Activated CD8-positive, alpha-beta T cell treated with anti-CD3 and anti-CD28 coated beads, Interleukin-2, amount 10 ng/mL, durations not matched to agents 7 days and 5 days (primary cell): Measurements from ENCODE around the gene ACTN3. TPM values are rescaled to one million over a fixed set of nuclear protein-coding genes. Genes with fewer than 3 reads are reported as not detected.
"Not testable (repeated sequence)": the region's sequence is repeated elsewhere in the genome, so short reads cannot be mapped to it uniquely, and the experiment has no call there.

Source experiments
- ATAC-seq: fragments of 150-1000 bp; cut with Tn5 transposase; one replicate; pipeline ENCODE4 v1.10.0; 2021; ENCODE audit warnings: moderate library complexity
- CTCF ChIA-PET: fragments of 350-600 bp; sonication (Branson Sonifier 250); formaldehyde crosslinking; loops from one replicate; lab custom pipeline; 2021; ENCODE audit warnings: antibody characterized with exemption; lab: Charles Lee
- POLR2A ChIA-PET: fragments of 350-600 bp; sonication (Branson Sonifier 250); formaldehyde crosslinking; loops from one replicate; lab custom pipeline; 2021; ENCODE audit warnings: antibody characterized with exemption; lab: Charles Lee
- DNase-seq: peaks from one replicate; pipeline ENCODE4 v3.0.0-alpha.2; 2020
- H3K27ac Mint-ChIP-seq: one replicate; pipeline ENCODE4 v1.8.0; 2021; ENCODE audit warnings: mild to moderate bottlenecking, mixed read lengths
- H3K27me3 Mint-ChIP-seq: one replicate; pipeline ENCODE4 v1.8.0; 2021; ENCODE audit warnings: low read depth, mixed read lengths
- H3K36me3 Mint-ChIP-seq: one replicate; pipeline ENCODE4 v1.8.0; 2021; ENCODE audit warnings: low read depth, mixed read lengths
- H3K4me1 Mint-ChIP-seq: one replicate; pipeline ENCODE4 v1.8.0; 2021; ENCODE audit warnings: low read depth, mixed read lengths
- H3K4me3 Mint-ChIP-seq: one replicate; pipeline ENCODE4 v1.8.0; 2021; ENCODE audit warnings: mild to moderate bottlenecking, mixed read lengths
- H3K9me3 Mint-ChIP-seq: one replicate; pipeline ENCODE4 v1.8.0; 2022; ENCODE audit warnings: mixed read lengths; ENCODE audit not compliant: insufficient read depth
- total RNA-seq, 2 experiments: library from RNA; stranded (reverse); gene quantifications; one replicate each; pipeline ENCODE4 v1.2.3, GENCODE V29; 2021

Gene ACTN3
- total RNA-seq, 2 experiments from 2014 or later, result not detected

DNA sequence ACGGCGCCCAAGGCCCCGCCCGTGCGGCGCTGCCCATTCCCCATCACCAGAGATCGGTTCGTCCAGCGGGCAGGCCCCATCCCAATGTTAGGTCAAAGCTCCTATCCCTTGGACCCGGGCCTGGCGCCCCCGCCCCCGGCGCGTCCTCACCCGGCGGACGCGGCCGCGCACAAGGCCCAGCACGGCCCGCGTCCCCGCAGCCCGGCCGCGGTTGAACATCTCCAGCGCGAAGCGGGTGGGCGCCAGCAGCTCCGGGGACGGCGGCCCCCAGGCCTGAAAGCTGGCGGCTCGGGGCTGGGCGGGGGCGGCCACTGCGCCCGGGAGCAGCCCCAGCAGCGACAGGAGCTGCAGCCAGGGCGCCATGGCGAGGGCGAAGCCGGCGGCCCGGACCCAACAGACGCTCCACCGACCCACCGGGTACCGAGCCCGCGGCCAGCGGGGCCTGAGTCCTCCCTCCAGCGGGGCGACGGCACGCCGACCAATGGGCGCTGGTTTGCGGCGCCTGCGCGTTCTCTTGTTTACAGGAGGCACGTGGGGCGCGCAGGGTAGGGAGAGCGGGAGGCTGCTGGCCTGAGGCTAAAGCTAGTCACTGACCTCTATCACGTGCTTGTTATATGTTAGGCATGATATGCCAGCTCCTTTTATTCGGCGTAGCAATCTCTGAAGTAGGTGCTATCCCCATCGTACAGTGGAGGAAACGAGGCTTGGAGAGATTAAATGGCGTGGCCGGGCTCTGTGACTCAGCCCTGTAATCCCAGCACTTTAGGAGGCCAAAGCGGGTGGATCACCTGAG is 21.6 kb downstream of the ACTN3 start, which contains the start of gene CTSF:
TSS of gene CTSF (minus strand) at position 483 of the 793 bp plus-strand sequence. CDS start at position 363, 120 bp downstream.
- H3K36me3 Mint-ChIP-seq, result no peaks in the 10 kb centered on the region
- ChIA-PET CTCF (interaction anchor here (1.0 to 3.0 kb wide), 5 partner anchors 10 to 110 kb away, joined by 5 to 18 read pairs (median 6); partner anchors contain the start of genes CCDC87, CCS, RBM4B and ZDHHC24), POLR2A (interaction anchor here (0.7 kb wide), 1 partner anchor 281 kb away, joined by 3 read pairs; no protein-coding TSS in a partner anchor)
- no peak within 1 kb of the TSS for H3K27ac Mint-ChIP-seq
- DNase-seq, result peak; percentile 69
- H3K4me1 Mint-ChIP-seq, result peaks cover 3% of the 10 kb centered on the region
- H3K9me3 Mint-ChIP-seq, result no peaks in the 10 kb centered on the region
- peak; percentile 93 for ATAC-seq
- peaks cover 28% of the 10 kb centered on the region for H3K27me3 Mint-ChIP-seq
- H3K4me3 Mint-ChIP-seq, result peak within 1 kb of the TSS; percentile 62

DNA sequence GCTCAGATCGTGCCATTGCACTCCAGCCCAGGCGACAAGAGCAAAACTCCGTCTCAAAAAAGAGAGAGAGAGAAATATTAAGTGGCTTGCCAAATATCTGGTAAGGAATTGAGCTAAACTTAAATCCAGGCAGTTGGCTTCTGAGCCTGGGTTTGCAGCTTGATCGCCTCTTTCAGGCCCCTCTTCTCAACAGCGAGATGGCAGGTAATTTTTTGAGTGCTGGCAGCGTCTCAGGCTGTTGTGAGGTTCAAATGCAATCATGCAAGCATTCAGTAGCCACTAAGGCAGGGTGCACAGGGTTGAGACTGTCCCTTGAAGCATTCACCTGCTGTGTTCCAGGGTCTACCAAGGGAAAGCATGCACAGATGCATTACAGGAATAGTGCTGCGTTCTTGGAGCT is 22.4 kb downstream of the ACTN3 start:
- Mint-ChIP-seq H3K36me3 (no peaks in the 10 kb centered on the region), H3K4me1 (peaks cover 3% of the 10 kb centered on the region), H3K27ac (no peak overlapping the region), H3K4me3 (no peak overlapping the region), H3K27me3 (peaks cover 34% of the 10 kb centered on the region), H3K9me3 (no peaks in the 10 kb centered on the region)
- ATAC-seq (no peak), DNase-seq (no peak)
- CTCF ChIA-PET, result interaction anchor here (1.0 to 3.0 kb wide), 4 partner anchors 11 to 109 kb away, joined by 5 to 18 read pairs (median 10); partner anchors contain the start of genes CCDC87, CCS, RBM4B and ZDHHC24
- POLR2A ChIA-PET, result interaction anchor here (0.7 kb wide), 1 partner anchor 282 kb away, joined by 3 read pairs; no protein-coding TSS in a partner anchor

DNA sequence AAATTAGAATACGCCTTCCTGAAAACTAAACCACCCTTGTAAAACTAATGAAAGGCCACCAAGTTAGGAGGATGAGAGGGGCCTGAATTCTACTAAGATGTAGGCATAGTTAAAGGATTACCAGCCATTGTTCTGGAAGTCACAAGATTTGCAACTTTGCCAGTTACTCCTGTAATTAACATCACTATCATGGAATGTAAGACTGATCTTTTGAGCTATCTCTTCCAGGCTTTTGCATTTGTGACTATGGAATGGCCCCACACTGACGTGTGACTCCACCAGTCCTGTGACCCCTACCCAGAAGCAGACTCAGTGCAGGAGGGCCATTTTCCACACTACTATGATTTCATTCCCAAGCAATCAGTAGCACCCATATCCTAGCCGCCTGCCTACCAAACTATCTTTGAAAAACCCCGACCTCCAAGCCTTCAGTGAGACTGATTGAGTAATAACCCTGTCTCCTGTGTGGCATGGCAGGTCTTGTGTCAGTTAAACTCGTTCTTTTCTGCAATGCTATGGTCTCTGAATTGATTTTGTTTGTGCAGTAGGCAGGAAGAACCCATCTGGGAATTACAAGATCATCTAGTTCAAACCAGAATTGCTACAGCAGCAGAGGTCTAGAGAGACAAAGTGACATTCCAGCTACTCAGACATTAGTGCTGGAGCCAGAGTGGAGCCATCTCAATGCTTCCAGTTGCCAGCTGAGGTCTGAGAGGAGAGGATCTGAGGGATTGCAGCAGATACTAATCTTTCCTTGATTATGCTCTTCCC is 23.6 kb downstream of the ACTN3 start:
- Mint-ChIP-seq H3K9me3 (no peaks in the 10 kb centered on the region), H3K27me3 (peaks cover 35% of the 10 kb centered on the region), H3K36me3 (no peaks in the 10 kb centered on the region), H3K4me1 (peaks cover 3% of the 10 kb centered on the region), H3K4me3 (no peak overlapping the region), H3K27ac (no peak overlapping the region)
- ATAC-seq (no peak), DNase-seq (no peak)
- CTCF ChIA-PET, result interaction anchor here (0.9 to 3.0 kb wide), 4 partner anchors 8 to 108 kb away, joined by 4 to 18 read pairs (median 10); partner anchors contain the start of genes RBM4B and ZDHHC24
- POLR2A ChIA-PET, result interaction anchor here (0.7 kb wide), 1 partner anchor 662 kb away, joined by 3 read pairs; no protein-coding TSS in a partner anchor

DNA sequence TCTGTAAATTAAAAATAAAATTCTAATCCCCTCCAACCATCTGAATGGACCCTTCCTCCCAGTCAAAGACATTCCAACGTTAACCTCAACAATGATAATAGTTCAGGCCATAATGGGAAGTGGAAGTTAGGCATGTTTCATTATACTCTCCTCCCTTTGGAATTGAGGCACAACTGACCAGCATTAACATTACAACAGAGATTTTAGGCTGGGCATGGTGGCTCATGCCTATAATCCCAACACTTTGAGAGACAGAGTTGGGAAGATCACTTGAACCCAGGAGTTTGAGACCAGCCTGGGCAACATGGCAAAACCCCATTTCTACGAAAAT is 24.1 kb downstream of the ACTN3 start:
- ChIA-PET POLR2A (no interaction called here), CTCF (no interaction called here)
- Mint-ChIP-seq H3K9me3 (no peaks in the 10 kb centered on the region), H3K4me3 (no peak overlapping the region), H3K27me3 (peaks cover 35% of the 10 kb centered on the region), H3K36me3 (no peaks in the 10 kb centered on the region), H3K4me1 (peaks cover 3% of the 10 kb centered on the region), H3K27ac (no peak overlapping the region)
- DNase-seq (no peak), ATAC-seq (no peak)

DNA sequence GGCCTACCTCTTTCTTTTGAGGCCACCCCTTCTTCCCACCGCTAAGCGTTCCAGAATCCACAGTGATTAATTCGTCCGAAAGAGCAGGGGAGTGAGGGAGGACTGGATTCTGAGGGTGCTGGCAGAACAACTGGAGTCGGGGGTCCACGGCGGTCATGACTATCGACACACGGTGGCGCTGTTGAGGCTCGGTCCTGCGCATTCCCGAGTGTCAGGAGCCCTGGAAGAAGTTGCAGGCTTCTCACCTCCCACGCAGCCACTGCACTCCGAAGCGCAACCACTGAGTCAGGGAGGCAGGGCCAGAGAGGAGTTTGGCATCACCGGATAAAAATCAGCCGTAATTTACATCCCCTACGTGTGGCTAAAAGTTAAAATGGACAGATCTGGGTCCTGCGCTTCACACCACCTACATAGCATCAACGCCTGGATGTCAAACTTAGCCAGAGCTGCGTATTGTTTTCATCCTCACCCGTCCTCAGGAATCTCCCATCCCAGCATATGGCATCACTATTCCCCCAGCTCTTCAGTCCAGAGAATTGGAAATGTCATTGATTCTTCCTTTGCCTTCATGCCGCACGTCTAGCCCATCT is 32.4 kb downstream of the ACTN3 start:
- H3K9me3 Mint-ChIP-seq, result peaks cover 3% of the 10 kb centered on the region
- peak; percentile 75 for DNase-seq
- no peak overlapping the region for H3K27ac Mint-ChIP-seq
- H3K36me3 Mint-ChIP-seq, result peaks cover 2% of the 10 kb centered on the region
- H3K27me3 Mint-ChIP-seq, result peaks cover 12% of the 10 kb centered on the region
- H3K4me1 Mint-ChIP-seq, result peaks cover 6% of the 10 kb centered on the region
- no peak overlapping the region for H3K4me3 Mint-ChIP-seq
- POLR2A ChIA-PET, result interaction anchor here (1.0 to 1.3 kb wide), 4 partner anchors 45 to 264 kb away, joined by 3 to 8 read pairs (median 4); partner anchors contain the start of genes RBM4 and RCE1
- peak; percentile 90 for ATAC-seq
- CTCF ChIA-PET, result interaction anchor here (0.6 to 2.9 kb wide), 11 partner anchors 10 to 255 kb away, joined by 3 to 70 read pairs (median 7); partner anchors contain the start of genes CCDC87, CCS, CTSF and RBM4

DNA sequence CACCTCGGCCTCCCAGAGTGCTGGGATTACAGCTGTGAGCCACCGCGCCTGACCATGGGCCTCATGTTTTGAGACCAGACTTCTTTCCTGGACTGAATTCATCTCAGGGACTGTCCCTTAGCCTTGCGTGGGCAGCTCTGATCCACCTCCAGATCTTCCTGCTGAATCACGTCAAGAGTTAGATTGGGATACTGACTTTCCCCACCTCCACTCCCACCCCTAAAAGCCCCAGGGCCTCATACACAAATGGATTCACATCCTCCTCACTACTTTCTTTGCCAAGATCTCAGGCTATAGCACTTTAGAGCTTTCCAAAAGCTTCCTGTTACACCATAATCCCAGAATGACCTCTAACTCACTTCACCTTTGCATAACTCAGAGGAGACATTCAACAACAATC is 34.1 kb downstream of the ACTN3 start:
- ChIA-PET CTCF (interaction anchor here (0.8 to 2.9 kb wide), 7 partner anchors 10 to 114 kb away, joined by 3 to 70 read pairs (median 4); partner anchors contain the start of genes CCDC87, CTSF, PELI3 and RBM4B), POLR2A (no interaction called here)
- H3K27me3 Mint-ChIP-seq, result peaks cover 11% of the 10 kb centered on the region
- H3K36me3 Mint-ChIP-seq, result peaks cover 2% of the 10 kb centered on the region
- no peak for DNase-seq
- no peak overlapping the region for H3K4me3 Mint-ChIP-seq
- peaks cover 3% of the 10 kb centered on the region for H3K9me3 Mint-ChIP-seq
- no peak overlapping the region for H3K27ac Mint-ChIP-seq
- ATAC-seq, result no peak
- peaks cover 6% of the 10 kb centered on the region for H3K4me1 Mint-ChIP-seq

DNA sequence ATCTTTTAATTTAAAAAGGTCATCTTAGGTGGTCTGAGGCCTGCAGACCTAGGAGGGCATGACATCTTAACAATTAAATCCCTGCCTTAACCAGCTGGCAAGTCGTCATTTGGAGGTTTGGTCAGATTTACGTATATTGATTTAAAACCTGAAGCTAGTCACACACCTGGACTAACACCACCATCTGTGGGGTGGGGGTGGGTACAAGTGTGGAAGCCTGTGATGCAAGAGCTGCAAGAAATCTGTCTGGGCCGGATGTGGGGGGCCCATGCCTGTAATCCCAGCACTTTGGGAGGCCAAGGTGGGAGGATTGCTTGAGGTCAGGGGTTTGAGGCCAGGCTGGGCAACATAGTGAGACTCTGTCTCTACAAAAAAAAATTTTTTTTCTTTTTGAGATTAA is 34.6 kb downstream of the ACTN3 start:
- ChIA-PET CTCF (interaction anchor here (0.8 to 2.9 kb wide), 7 partner anchors 10 to 115 kb away, joined by 3 to 70 read pairs (median 4); partner anchors contain the start of genes CCDC87, CTSF, PELI3 and RBM4B), POLR2A (no interaction called here)
- DNase-seq (no peak), ATAC-seq (no peak)
- Mint-ChIP-seq H3K9me3 (peaks cover 3% of the 10 kb centered on the region), H3K27me3 (peaks cover 9% of the 10 kb centered on the region), H3K36me3 (peaks cover 2% of the 10 kb centered on the region), H3K4me1 (peaks cover 6% of the 10 kb centered on the region), H3K4me3 (no peak overlapping the region), H3K27ac (no peak overlapping the region)

DNA sequence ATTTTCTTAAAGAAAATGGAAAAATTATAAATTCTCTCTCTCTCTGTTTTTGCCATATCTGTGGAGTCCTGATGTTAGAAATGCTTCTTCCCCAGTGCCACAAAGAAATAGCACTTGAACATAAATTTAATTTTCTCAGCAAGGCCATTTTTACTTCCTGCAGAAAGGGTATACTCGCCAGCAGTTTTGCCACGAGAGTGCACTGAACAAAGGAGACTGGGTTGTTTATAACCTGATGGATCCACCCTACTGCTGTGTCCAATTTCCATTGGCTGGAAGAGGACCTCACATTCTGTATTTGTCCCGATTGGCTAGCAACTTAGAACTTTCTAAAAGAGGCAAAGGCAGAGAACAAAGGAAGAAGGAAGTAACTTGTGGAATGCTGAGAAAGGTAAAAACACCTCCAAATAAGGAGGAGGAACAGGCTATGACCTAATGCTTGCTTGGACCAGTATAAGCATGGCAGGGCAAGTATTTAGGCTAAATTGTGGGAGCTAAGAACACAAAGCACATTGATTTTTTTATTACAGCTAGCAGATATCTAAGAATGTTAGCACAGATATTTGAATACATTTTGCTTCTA is 36.0 kb downstream of the ACTN3 start:
- H3K27ac Mint-ChIP-seq, DNase-seq, H3K9me3 Mint-ChIP-seq, POLR2A ChIA-PET, H3K4me1 Mint-ChIP-seq, H3K36me3 Mint-ChIP-seq, H3K27me3 Mint-ChIP-seq, CTCF ChIA-PET, ATAC-seq, H3K4me3 Mint-ChIP-seq: not testable (repeated sequence)

DNA sequence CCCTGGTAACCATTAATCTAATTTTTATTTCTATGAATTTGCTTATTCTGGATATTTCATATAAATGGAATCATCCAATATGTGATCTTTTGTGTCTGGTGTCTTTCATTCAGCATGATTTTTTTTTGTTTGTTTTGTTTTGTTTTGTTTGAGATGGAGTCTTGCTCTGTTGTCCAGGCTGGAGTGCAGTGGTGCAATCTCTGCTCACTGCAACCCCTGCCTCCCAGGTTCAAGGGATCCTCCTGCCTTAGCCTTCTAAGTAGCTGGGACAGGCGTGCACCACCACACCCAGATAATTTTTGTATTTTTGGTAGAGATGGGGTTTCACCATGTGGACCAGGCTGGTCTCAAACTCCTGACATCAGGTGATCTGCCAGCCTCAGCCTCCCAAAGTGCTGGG is 38.7 kb downstream of the ACTN3 start:
- CTCF ChIA-PET, result interaction anchor here (1.1 kb wide), 1 partner anchor 92 kb away, joined by 3 read pairs; the partner anchor contains the start of gene RBM4B
- H3K27ac Mint-ChIP-seq, H3K36me3 Mint-ChIP-seq, H3K9me3 Mint-ChIP-seq, H3K27me3 Mint-ChIP-seq, H3K4me3 Mint-ChIP-seq, ATAC-seq, DNase-seq, H3K4me1 Mint-ChIP-seq: not testable (repeated sequence)
- POLR2A ChIA-PET, result interaction anchor here (0.6 kb wide), 1 partner anchor 616 kb away, joined by 3 read pairs; no protein-coding TSS in a partner anchor

DNA sequence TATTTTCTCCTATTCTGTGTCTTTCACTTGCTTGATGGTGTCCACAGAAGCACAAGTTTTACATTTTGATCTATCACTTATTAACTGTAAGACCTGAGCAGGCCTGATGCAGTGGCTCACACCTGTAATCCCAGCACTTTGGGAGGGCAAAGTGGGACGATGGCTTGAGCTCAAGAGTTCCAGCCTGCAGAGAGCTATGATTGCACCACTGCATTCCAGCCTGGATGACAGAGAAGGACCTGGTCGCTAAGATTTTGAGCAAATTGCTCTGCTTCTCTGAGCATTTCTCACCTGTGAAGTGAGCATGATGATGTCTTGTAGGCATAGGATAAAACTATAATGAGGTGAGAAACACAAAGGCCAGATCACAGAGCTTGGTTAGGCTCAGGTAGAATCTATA is 39.4 kb downstream of the ACTN3 start:
- Mint-ChIP-seq H3K9me3 (peaks cover 3% of the 10 kb centered on the region), H3K4me1 (no peaks in the 10 kb centered on the region), H3K36me3 (peaks cover 2% of the 10 kb centered on the region), H3K27me3 (peaks cover 3% of the 10 kb centered on the region), H3K4me3 (no peak overlapping the region), H3K27ac (no peak overlapping the region)
- no peak for ATAC-seq
- no peak for DNase-seq
- CTCF ChIA-PET, result interaction anchor here (1.2 kb wide), 1 partner anchor 92 kb away, joined by 4 read pairs; the partner anchor contains the start of gene RBM4B
- POLR2A ChIA-PET, result interaction anchor here (0.6 kb wide), 1 partner anchor 615 kb away, joined by 3 read pairs; no protein-coding TSS in a partner anchor
